DMS53 (cell line): Measurements from ENCODE around the gene PARVB.
A peak's percentile ranks its signal among the peaks of the same experiment; 100 is the strongest.
"Not testable (repeated sequence)": the region's sequence is repeated elsewhere in the genome, so short reads cannot be mapped to it uniquely, and the experiment has no call there.

Experiments used
- DNase-seq: peaks from one replicate; lab custom pipeline; 2025; lab: John Stamatoyannopoulos, UW

The PARVB gene

DNA sequence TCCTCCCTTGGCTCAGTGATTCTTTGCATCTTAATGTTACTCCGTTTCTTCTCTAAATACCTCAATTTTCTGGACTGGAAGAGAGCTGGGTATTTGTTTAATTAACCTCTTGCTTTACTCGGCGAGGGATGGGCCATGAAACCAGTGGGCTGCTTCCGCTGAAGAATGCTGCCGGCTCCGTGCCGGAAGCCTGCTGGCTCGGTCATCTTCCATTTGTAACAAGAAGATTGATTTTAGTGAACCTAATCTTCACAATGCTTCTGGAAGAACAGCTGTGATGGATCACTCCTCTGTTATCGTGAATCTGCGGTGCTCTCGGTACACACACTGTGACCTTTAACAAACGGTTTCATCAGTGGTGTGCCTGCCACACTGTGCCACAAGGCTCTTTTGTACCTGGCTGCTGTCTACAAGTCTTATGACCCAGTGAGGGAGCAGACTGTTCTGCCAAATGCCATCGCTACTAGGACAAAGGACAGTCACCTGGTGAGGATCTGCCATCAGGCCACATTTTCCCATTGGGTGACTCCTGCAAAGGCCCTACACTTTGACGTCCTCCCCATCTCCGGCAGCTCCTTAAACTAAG is 25.3 kb upstream of the PARVB start:
- DNase-seq = no peak

DNA sequence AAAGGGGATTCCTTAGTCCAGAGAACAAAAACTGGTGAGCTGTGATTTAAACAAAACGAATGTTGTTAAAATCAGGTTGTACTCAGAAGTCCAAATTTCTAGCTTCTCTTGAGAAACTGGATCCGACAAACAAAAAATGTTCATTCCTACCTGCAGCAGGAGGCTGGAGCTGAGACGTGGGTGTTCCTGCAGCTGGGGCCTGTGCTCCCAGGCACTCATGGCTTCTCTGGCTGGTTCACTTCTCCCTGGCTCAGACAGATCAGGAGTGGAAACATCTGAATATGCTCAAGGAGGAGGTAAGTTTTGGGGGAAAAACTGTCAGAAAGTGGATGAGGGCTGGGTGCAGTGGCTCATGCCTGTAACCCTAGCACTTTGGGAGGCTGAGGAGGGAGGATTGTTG is 24.7 kb upstream of the PARVB start:
- DNase-seq = no peak

DNA sequence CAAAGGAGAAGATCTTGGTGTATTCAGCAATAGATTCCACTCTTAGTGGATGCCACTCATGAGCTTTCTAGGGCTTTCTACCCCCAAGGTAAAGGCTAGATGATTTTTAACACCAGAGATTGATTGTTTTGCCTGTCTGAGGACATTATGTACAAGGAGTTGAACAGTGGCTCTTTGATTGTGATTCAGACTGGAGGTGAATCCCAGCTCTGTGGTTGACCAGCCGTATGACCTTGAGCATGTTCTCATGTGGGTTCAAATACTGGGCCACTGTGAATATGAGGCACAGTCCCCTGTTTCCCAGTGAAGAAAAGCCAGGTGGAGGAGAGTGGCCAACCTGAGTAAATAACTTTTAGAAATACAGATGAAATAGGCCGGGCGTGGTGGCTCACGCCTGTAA is 24.0 kb upstream of the PARVB start:
- no peak for DNase-seq

DNA sequence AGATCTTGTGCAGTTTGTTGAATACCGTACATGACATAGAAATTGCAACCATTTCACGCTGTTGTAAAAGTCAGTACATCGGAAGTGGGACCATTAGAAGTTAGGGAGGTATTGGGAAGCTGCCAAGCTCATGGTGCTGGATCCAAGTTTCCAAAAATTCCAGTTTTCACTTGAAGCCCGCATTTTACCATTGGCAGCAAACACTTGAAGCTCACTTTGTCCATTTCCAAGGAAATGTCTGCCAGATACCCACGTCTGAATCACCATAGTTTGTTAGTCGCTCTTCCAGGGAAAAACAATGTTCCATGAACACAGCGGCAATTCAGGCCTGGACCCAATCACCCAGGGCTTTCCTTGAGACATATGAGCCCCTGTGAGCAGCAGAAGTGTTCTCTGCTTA is 22.6 kb upstream of the PARVB start:
- no peak for DNase-seq

DNA sequence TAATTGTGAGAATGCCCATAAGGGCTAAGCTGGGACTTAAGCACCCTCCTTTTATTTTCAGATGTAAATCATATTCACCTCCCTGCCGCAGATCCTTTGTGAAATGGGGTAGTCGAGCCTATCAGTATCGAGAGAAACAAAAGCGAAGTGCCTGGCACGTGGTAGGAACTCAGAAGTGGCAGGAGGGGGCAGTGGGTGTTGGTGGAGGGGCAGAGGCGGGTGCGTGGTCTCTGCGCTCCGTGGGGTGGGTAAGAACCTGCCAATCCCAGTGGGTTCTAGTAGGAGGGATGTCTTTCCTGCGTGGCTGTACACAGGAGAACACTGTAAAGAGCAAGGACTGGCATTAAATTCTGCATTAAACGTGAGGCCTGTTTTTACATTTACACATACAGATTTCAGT is 21.8 kb upstream of the PARVB start:
- no peak for DNase-seq

DNA sequence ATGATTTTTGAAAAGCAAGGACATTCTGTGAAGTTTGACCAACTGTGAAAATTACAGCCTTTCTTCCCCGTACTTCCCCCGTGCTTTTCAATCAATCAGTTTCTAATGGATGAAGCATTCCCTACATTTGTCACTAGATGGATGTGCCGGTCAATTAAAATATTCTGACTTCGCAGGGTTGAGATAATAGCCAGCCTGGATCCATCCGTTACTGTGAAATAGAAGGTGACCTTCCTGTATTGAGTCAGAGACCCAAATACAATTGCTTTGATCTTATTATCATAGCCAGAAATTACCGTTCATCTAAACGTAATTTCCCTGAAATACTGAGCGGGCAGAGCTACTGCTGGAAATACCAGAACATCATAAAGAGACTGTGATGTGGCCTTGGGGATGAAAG is 21.1 kb upstream of the PARVB start:
- DNase-seq = no peak

DNA sequence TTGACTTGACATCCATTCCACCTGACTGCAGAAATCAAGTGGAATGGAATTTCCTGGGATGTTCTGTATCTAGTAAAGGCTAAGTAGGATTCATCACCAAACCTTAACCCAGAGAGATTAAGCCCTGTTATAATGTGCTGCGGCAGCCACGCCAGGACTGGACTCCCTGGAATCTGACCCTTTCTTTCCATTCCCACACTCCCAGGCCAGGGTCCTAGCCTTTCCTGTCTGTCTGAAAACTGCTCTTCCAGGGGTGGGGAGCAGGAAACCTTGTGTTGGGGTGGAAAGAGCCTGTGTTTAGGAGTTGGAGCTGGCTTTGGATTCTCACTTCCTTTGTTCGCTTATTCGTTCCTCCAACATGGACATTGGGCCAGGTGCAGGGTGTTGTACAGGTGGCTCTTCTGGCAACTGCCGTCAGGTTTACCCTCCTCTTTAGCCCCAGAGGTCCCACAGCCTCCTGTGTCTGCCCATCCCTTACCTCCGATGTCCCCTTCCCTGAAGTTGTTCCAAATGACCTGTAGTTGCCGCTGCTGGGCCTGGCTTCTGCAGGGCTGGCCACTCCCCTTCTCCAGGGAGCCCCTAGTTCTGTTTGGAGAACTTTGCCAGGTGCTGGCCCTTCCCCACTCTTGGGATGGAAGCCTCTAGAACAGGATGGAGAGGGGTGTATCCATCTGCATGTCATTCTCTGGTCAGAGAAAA is 20.5 kb upstream of the PARVB start:
- DNase-seq = no peak

DNA sequence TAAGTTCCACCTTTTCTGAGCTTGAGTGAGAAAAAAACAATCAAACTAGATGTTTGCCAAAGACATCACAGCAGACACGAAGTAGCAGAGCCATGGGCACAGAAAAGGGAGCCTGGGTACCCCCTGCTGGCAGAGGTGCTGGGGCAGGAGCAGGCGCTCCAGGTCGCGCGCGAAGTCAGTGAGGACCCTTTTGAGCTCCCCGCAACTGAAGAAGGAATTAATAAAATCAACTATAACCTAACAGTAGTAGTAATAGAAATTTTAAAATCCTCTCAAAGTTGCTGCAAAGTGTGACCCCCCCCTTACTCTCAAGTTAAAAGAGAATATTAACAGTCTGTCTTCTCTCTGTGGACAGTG is 20.0 kb upstream of the PARVB start:
- no peak for DNase-seq

DNA sequence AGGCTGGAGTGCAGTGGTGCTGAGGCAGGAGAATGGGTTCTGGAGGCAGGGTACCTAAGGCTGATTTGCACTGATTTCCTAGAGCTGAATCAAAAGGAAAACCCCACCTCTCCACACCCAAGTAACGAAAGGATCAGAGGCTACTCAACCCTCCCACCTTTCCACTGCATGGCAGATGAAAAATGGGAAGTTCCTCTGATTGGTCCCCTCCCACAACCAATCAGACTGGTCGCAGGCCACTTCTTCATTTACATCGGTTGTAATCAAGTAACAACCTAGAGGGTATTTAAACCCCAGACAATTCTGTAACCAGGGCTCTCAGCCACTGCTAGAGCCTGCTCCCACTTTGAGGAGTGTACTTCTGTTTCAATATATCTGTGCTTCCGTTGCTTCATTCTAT is 18.6 kb upstream of the PARVB start:
- no peak for DNase-seq

DNA sequence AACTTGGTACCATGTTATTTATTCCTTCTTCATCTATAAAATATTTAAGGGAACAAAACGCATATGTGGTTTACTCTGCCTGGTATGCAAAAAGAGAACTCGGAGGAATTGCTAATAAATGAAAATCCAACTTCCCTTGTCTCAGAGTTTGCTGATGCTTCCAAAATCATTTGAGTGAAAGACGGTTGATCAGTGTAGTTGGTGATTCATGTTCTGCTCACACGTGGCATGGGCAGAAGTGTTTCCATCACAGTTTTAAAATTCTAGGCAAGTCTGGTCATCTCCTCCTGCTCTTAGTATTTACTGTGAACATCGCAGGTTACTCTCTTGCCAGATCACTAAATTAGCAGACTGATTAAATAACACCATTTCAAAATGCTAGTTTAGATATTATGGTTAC is 11.9 kb upstream of the PARVB start:
- no peak for DNase-seq

DNA sequence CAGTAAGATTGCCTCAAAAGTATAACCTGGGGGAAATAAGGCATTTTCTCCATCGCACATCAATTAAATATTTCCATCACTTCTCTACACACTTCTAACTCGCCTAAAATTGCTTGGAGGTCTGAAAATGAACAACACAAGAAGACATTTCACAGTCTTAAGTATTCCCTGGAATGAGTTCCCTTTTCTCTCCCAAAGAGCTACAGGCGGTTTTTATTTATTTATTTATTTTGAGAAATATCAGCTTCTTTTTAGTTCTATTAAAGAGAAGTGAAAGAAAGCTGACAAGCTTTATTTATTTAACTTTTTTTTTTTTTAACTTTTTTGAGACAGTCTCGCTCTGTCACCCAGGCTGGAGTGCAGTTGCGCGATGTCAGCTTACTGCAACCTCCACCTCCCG is 11.5 kb upstream of the PARVB start:
- no peak for DNase-seq

DNA sequence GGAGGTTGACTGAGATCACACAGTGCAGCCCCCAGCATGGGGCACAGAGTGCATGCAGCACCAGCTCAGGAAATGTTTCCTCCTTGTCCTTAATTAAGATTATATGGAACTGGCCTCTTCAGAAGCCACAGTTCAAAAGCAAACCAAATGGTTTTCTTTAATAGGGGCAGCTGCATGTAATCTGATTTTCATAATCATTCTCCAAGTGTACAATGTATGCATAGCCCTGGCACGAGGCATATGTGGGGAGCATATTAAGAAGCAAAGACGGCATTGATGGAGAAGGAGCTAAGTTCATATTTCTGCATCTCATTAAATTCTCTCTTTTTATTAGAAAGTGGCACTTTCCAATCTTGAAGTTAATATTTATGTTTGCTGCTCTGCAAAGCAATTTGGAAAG is 9.9 kb upstream of the PARVB start:
- no peak for DNase-seq

DNA sequence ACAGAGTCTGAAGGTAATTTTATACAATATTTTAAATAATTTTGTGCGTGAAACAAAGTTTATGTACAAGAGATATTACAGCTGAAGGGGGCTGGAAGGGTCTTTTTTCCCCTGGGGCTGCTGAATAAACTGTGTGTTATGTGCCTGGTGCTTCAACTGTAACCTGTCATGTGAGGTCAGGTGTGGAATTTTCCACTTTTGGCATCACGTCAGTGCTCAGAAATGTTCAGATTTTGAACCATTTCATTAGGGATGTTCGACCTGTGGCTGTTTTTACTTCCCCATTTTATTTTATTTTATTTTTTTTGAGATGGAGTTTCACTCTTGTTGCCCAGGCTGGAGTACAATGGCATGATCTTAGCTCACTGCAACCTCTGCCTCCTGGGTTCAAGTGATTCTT is 7.5 kb upstream of the PARVB start:
- not testable (repeated sequence) for DNase-seq

DNA sequence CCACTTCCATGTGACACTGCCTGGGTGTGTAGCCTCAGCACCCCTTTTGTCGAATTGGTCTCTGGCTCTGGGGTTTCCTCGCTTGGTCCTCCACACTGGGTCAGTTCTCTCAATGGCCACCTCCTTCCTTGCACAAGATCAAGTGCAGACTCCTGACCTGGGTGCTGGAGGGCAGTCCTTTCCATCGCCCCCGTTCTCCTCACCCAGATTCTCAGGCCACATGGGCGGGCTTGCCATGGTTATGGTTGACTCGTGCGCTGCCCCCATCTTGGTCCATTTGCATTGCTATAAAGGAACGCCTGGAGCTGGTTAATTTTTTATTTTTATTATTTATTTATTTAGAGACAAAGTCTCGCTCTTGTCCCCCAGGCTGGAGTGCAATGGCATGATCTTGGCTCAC is 5.5 kb upstream of the PARVB start:
- DNase-seq = no peak

DNA sequence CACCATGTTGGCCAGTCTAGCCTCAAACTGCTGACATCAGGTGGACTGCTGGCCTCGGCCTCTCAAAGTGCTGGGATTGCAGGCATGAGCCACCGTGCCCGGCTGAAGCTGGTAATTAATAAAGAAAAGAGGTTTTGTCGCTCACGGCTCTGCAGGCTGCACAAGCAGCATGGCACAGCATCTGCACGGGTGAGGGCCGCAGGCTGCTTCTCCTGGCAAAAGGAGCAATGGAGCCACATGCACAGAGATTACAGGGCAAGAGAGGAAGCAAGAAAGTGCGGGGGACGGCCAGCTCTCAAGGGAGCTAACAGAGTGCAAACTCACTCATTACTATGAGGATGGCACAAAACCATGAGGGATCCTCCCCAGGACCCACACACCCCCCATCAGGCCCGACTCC is 4.7 kb upstream of the PARVB start:
- no peak for DNase-seq

DNA sequence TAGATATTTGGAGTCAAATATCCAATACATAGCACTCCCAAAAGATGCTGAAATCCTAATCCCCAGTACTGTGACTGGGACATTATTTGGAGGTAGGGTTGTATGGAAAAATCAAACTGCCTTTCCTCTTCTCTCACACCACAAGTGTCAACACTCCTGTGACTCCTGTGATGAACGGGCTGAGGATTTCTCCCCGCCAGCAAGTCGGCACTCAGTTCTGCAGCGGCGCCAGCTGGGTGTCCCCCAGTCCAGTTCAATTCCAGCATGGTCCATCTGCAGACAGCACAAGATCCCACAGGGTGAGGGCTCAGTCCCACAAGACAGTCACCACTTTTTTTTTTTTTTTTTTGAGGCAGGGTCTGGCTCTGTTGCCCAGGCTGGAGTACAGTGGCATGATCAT is 4.3 kb upstream of the PARVB start:
- no peak for DNase-seq

DNA sequence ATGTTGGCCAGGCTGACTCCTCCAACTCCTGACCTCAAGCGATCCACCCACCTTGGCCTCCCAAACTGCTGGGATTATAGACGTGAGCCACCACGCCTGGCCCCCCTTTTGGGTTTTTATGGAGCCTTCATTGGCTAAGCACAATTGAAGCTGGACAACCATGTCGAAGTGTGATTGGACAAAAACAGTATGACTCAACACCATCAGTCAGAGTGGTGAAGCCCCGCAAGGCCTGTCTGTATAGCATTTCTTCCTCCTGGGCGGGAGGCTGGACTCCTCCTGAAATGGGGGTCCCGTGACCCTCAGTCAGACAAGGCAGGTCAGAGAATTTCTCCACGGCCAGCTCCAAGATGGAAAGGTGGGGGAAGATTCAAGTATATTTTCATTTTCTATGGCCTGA is 3.1 kb upstream of the PARVB start:
- no peak for DNase-seq

DNA sequence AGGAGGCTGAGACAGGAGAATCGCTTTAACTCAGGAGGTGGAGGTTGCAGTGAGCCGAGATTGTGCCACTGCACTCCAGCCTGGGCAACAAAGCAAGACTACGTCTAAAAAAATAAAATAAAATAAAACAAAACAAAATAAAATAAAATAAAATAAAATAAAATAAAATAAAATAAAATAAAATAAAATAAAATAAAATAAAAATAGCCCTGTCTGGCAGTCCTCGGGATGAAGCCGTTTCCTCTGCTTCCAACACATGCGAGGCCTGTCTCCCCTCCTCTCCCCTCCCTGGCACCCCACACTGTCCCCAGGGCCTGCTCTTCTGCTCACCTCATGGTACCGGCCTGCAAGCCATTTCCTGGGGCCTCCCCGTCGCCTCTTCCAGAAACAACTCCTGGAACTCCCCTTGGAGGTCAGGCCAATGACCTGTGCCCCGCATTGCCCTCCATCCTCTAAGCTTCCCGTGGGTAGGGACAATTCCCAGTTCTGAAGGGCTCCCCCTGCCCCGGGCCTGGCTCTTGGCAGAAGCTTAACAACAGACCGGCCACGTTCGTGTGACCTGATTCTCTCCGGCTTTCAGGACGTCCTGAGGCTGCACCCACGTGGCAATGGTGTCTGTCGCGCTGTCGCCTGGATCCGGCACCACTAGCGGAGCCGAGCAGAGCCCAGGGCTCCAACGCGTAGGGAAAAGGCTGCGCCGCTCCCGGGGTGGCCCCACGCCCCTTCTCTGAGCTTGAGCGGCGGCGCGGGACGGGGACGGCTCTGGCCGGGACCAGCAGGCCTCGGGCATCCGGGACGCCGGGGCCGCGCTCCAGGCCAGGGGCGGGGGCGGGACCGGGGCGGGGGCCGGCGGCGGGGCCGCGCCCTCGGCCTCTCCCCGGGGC is 456 bp upstream of the PARVB start:
- DNase-seq = peak; percentile 79

DNA sequence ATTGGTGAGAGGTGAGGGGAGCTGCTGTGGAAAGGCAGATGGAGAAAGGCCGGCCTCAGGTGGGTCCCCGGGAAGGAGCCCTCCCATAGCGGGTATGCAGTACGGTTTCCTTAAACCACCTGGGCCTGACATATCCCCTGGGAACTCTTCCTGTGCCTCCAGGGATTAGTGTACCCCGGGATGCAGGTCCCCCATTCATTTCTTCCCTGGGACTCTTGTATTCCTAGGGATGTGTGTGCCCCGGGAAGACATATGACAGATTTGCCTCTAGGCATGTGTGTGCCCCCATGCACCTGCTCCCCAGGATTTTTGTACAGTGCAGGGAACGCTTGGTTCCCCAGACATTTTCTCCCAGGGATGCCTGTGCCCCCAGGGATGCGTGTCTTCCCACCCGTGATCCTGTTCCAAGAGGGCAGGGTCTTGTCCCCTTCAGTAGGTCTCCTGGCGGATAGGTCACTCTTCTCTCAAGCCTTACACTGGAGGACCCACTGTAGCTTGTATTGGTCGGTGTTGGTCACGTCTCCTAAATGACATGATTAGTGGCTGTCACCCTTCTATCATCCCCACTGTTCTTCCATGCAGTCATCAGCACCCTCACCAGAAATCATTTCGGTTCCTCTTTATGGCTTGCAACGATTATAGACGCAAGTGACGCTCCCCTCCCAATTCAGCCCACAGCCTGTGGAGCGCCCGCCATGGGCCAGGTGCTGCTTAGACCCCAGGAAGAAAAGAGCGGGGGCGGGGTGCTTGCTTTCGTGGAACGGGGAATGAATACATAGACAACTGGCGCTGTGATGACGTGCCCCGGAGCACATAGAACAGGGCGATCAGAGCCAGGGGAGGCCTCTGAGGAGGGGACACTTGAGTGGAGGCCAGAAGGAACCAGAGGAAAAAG is 1.3 kb downstream of the PARVB start:
- no peak for DNase-seq

DNA sequence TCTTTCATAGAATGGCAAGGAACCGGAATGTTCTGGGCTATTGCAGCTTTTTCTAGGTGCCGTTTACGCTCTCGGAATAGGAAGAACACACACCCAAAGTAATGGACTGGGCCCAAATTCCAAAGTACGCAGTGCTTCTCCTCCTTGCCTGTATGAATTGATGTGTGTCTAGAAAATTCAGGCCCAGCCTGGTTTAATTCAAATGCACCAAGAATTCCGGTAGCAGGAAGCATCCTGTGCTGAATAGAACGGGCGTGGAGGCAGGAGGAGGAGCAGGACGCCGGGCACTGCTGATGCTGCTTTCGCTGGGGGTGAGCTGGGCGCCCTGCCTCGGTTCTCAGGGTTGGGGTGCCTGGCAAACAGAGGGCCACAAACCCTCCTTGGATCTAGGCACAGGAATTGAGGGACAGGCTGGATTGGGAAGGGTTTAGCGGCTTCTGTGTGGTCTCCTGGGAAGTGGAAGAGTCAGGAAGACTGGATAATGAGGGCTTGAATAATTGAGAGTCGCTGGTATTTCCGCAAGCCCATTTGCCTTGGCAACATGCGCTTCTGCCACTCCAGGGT is 2.0 kb downstream of the PARVB start:
- DNase-seq = no peak

DNA sequence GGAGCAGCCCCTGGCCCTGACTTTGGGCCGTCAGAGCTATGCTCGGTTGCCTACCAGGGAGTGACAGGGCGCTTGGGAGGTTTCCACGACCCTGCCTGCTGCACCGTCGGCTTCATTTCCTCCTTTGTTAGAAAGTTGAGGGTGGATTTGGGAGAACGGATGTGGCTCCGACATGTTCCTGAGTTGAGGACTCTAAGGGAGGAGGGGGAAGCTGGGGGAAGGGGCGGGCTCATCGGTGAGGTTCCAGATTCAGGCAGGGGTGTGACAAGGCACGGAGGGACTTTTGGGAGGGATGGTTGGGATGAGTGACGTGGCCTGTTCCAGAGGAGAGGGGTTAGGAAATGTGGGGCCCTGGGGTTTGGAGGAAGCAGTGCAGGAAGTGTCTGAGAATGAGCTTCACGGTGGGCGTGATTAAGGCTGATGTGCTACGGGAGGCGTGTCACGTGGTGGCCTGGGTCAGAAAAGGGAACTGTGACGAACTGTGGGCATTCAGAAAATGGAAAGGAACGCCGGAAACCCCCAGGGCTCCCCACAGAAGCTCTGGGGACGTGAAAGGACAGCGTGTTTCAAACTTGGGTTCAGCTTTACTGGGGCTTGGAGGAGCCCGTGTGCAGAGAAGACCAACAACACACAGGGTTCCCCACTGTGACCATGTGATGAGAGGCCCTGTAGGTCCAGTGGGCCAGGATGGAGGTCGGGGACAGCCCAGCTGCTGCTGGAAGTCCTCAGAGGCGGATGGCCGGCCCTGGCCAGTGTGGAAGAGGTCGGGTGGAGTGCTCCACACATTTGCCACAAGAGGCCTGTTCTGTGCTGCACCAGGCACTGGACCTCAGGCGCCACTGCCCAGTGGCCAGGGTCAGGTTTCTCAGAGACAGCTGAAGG is 2.8 kb downstream of the PARVB start:
- no peak for DNase-seq
